Endothelial cell of umbilical vein (primary cell): Measurements from ENCODE around the gene ATP6V1G1. TPM values are rescaled to one million over a fixed set of nuclear protein-coding genes. Genes with fewer than 3 reads are reported as not detected.

Experiments used
- BruUV-seq: library from RNA; stranded (reverse); fragments of 400-500 nt; replicated peaks from 2 replicates; lab custom pipeline; 2021; lab: Mats Ljungman, UMichigan
- CTCF ChIA-PET: fragments of 300-600, 350-600 bp; sonication (Branson Sonifier 250); formaldehyde crosslinking; loops from one replicate; lab custom pipeline; 2021; ENCODE audit warnings: antibody characterized with exemption, inconsistent platforms; lab: Charles Lee
- POLR2A ChIA-PET: fragments of 300-600, 350-600 bp; sonication (Branson Sonifier 250); formaldehyde crosslinking; loops from one replicate; lab custom pipeline; 2021; ENCODE audit warnings: antibody characterized with exemption, inconsistent platforms; lab: Charles Lee
- DNase-seq: peaks from one replicate; pipeline ENCODE4 v3.0.0-alpha.2; 2011; ENCODE audit warnings: low read depth, low spot score
- FAIRE-seq: peaks from 2 replicates; lab custom pipeline; 2011; peaks lifted over from hg19 to GRCh38; lab: Jason Lieb, UNC
- H2AFZ ChIP-seq: 2 replicates; pipeline ENCODE4 v1.6.0; 2012; ENCODE audit warnings: low read depth, low read length, control low read depth, inconsistent platforms
- H3K27ac ChIP-seq: 2 replicates; pipeline ENCODE4 v1.5.1; 2011; ENCODE audit warnings: low read depth, mild to moderate bottlenecking, control low read depth, low read length, moderate library complexity; ENCODE audit not compliant: insufficient read depth
- H3K27me3 ChIP-seq, 2 experiments: 2 replicates each; pipeline versions ENCODE4 v1.6.0 to v1.6.1; 2011; ENCODE audit warnings: low read length in 2 of 2, mixed read lengths in 1 of 2; ENCODE audit not compliant: control insufficient read depth in 2 of 2, insufficient read depth in 2 of 2
- H3K36me3 ChIP-seq, 2 experiments: 2 replicates in 1 of 2; 3 replicates in 1 of 2; pipeline ENCODE4 v1.5.1; 2011; ENCODE audit warnings: low read length in 2 of 2, mild to moderate bottlenecking in 1 of 2, moderate library complexity in 1 of 2; ENCODE audit not compliant: control insufficient read depth in 2 of 2, insufficient read depth in 2 of 2; ENCODE audit errors: extremely low read depth in 1 of 2
- H3K4me1 ChIP-seq: 3 replicates; pipeline ENCODE4 v1.5.1; 2011; ENCODE audit warnings: mild to moderate bottlenecking, low read length; ENCODE audit not compliant: control insufficient read depth, insufficient read depth; ENCODE audit errors: extremely low read depth
- H3K4me2 ChIP-seq: 2 replicates; pipeline ENCODE4 v1.6.1; 2011; ENCODE audit warnings: low read length, control low read depth, mixed read lengths; ENCODE audit not compliant: insufficient read depth
- H3K4me3 ChIP-seq, 3 experiments: fragments of 200-600 bp in 1 of 3; sonication (generic), shearing (Covaris generic) in 1 of 3; replicated peaks in 1 of 3; 2 replicates each; pipeline ENCODE4 v1.5.1; 2011 to 2016; ENCODE audit warnings: control low read depth in 3 of 3, low read length in 3 of 3, mild to moderate bottlenecking in 2 of 3, inconsistent platforms in 1 of 3, low read depth in 1 of 3, moderate library complexity in 1 of 3; ENCODE audit not compliant: insufficient read depth in 1 of 3
- H3K79me2 ChIP-seq: 2 replicates; pipeline ENCODE4 v1.6.0; 2012; ENCODE audit warnings: low read length, inconsistent platforms; ENCODE audit not compliant: control insufficient read depth, insufficient read depth
- H3K9ac ChIP-seq: replicated peaks from 2 replicates; pipeline ENCODE3; 2011; ENCODE audit warnings: low read length, control low read depth; ENCODE audit not compliant: insufficient read depth; ENCODE audit errors: extremely low read depth
- H3K9me1 ChIP-seq: replicated peaks from 3 replicates; pipeline ENCODE4 v1.6.0; 2011; ENCODE audit warnings: mild to moderate bottlenecking, low read length; ENCODE audit not compliant: control insufficient read depth, insufficient read depth; ENCODE audit errors: extremely low read depth
- H3K9me3 ChIP-seq: replicated peaks from 2 replicates; pipeline ENCODE4 v1.5.1; 2012; ENCODE audit warnings: low read length, inconsistent platforms; ENCODE audit not compliant: control insufficient read depth, insufficient read depth
- H4K20me1 ChIP-seq: replicated peaks from 2 replicates; pipeline ENCODE3; 2011; ENCODE audit warnings: mild to moderate bottlenecking, low read length; ENCODE audit not compliant: control insufficient read depth, insufficient read depth; ENCODE audit errors: extremely low read depth
- CTCF ChIP-seq, 2 donors: IDR thresholded peaks; 1 replicate in 1 of 2; 2 replicates in 1 of 2; pipeline ENCODE4 v1.5.1; 2011; ENCODE audit warnings: low read length in 2 of 2, mild to moderate bottlenecking in 2 of 2, moderate library complexity in 2 of 2, control low read depth in 1 of 2, inconsistent platforms in 1 of 2, low read depth in 1 of 2; ENCODE audit not compliant: insufficient read depth in 1 of 2; ENCODE audit errors: extremely low read depth in 1 of 2
- EZH2 ChIP-seq: IDR thresholded peaks from 2 replicates; pipeline ENCODE4 v1.6.1; 2012; ENCODE audit warnings: borderline replicate concordance, low read depth, mild to moderate bottlenecking, moderate library complexity, low read length, inconsistent platforms; ENCODE audit not compliant: severe bottlenecking
- FOS ChIP-seq: IDR thresholded peaks from 2 replicates; pipeline ENCODE4 v1.6.1; 2011; ENCODE audit warnings: mild to moderate bottlenecking, low read length, moderate library complexity, borderline replicate concordance; ENCODE audit not compliant: insufficient read depth
- GATA2 ChIP-seq: IDR thresholded peaks from 2 replicates; pipeline ENCODE4 v1.7.0; 2011; ENCODE audit warnings: low read depth, mild to moderate bottlenecking, moderate library complexity, mixed read lengths, low read length; ENCODE audit not compliant: insufficient read length, insufficient read depth
- JUN ChIP-seq: IDR thresholded peaks from 2 replicates; pipeline ENCODE4 v1.6.1; 2011; ENCODE audit warnings: borderline replicate concordance, low read depth; ENCODE audit not compliant: insufficient read length, insufficient read depth
- MAX ChIP-seq: IDR thresholded peaks from 2 replicates; pipeline ENCODE4 v1.6.1; 2011; ENCODE audit not compliant: insufficient read depth, insufficient read length
- MYC ChIP-seq: IDR thresholded peaks from one replicate; pipeline ENCODE4 v1.6.1; 2011; ENCODE audit warnings: mild to moderate bottlenecking, low read depth, low read length
- POLR2A ChIP-seq: IDR thresholded peaks from 2 replicates; pipeline ENCODE4 v1.6.1; 2012; ENCODE audit warnings: low read depth, mild to moderate bottlenecking, control low read depth, low read length
- POLR2AphosphoS5 ChIP-seq: IDR thresholded peaks from 2 replicates; pipeline ENCODE4 v1.6.1; 2012; ENCODE audit warnings: low read depth, mild to moderate bottlenecking, control low read depth, low read length, moderate library complexity; ENCODE audit not compliant: insufficient read depth
- dilution Hi-C: fragments of 300-500 bp; cut with MboI; formaldehyde crosslinking; loops from one replicate; pipeline ENCODE4 v1.15.0; 2019; ENCODE audit warnings: low sequenced_read_pairs; ENCODE audit not compliant: extremely low pct_ligation_motif_present
- intact Hi-C: fragments of 100-400 bp; cut with micrococcal nuclease; formaldehyde crosslinking; loops from one replicate; pipeline ENCODE4 v1.10.0; 2022
- polyA plus RNA-seq, 4 experiments: library from polyadenylated mRNA; depleted of rRNA in 3 of 4; stranded (reverse) in 3 of 4; unstranded in 1 of 4; fragments of >200 nt; gene quantifications; 2 replicates each; pipeline versions ENCODE4 v1.2.1 to v1.2.3, GENCODE V29; 2011 to 2012; ENCODE audit warnings: missing spikeins in 1 of 4
- total RNA-seq: library from RNA; stranded (reverse); gene quantifications from 2 replicates; pipeline ENCODE4 v1.2.3, GENCODE V29; 2021

The ATP6V1G1 gene
- total and polyA plus RNA-seq, 2 donors (not counting 3 experiments of a cell fraction or from before 2014, with no cell fraction given) = 78.9 to 96.9 TPM

- Histone ChIP-seq H3K9me1 (no peaks in the 10 kb centered on the region), H4K20me1 (no peaks in the 10 kb centered on the region), H3K9me3 (no peaks in the 10 kb centered on the region), H2AFZ (no peak overlapping the region), H3K9ac (no peak overlapping the region), H3K27me3 (no peaks in the 10 kb centered on the region), H3K4me3 (no peak overlapping the region), H3K4me1 (no peaks in the 10 kb centered on the region), H3K36me3 (peaks cover 0 to 3% of the 10 kb centered on the region in 2 experiments), H3K4me2 (no peak overlapping the region), H3K27ac (no peak overlapping the region), H3K79me2 (no peaks in the 10 kb centered on the region)
- DNase-seq = no peak
- ChIA-PET CTCF (interaction anchor here (1.1 kb wide), 1 partner anchor 194 kb away, joined by 3 read pairs; no protein-coding TSS in a partner anchor), POLR2A (no interaction called here)
- dilution Hi-C loops (no loop called here), intact Hi-C loops (no loop called here)
- BruUV-seq = no TSS peak
- FAIRE-seq = no peak
- TF ChIP-seq GATA2 = no peak
- TF ChIP-seq POLR2A = no peak
- no peak for TF ChIP-seq EZH2
- TF ChIP-seq JUN = no peak
- no peak for TF ChIP-seq POLR2AphosphoS5
- TF ChIP-seq MYC = no peak
- no peak for TF ChIP-seq MAX
- TF ChIP-seq FOS = no peak
- TF ChIP-seq CTCF (IDR thresholded peaks at IDR 0.05; ENCODE audit: extremely low read depth in 1 of 2, insufficient read depth in 1 of 2, low read depth in 1 of 2, low read length in 2 of 2) = no peak
Observed at GRCh38 chr9:114627553-114627952, 40.0 kb downstream of the ATP6V1G1 start.
